WTC11 (cell line): Measurements from ENCODE around the gene GSDME.

ENCODE experiments used
- GABPB1 ChIP-seq: sonication (generic); formaldehyde crosslinking; IDR thresholded peaks from 2 replicates; pipeline ENCODE4 v1.8.1; 2023; ENCODE audit warnings: mild to moderate bottlenecking, missing genetic modification reagents
- NFE2L1 ChIP-seq: sonication (generic); formaldehyde crosslinking; IDR thresholded peaks from 2 replicates; pipeline ENCODE4 v1.8.1; 2023; ENCODE audit warnings: missing genetic modification reagents

- TF ChIP-seq NFE2L1 (CRISPR knock-in tag), result no peak
- no peak for TF ChIP-seq GABPB1 (CRISPR knock-in tag)
These were observed 23.8 kb upstream of the GSDME start for GRCh38 chr7:24781106-24781505.
